NCI-H2196 treated with DMSO at 0.1 percent for 48 hours (cell line): Measurements from ENCODE around the gene CEACAM21.
A peak's percentile ranks its signal among the peaks of the same experiment; 100 is the strongest.
"Not testable (repeated sequence)": the region's sequence is repeated elsewhere in the genome, so short reads cannot be mapped to it uniquely, and the experiment has no call there.

ENCODE experiments used
- DNase-seq: peaks from one replicate; lab custom pipeline; 2025; ENCODE audit not compliant: unreplicated experiment; lab: John Stamatoyannopoulos, UW

CEACAM21 gene

GRCh38 chr19:41548954-41549688 lies 26.8 kb upstream of the CEACAM21 start:
- DNase-seq, result no peak

GRCh38 chr19:41549884-41550283 lies 26.1 kb upstream of the CEACAM21 start:
- no peak for DNase-seq

GRCh38 chr19:41551212-41551610 lies 24.8 kb upstream of the CEACAM21 start:
- DNase-seq, result no peak

GRCh38 chr19:41551711-41552110 lies 24.3 kb upstream of the CEACAM21 start:
- no peak for DNase-seq

- no peak for DNase-seq
Observed at GRCh38 chr19:41552558-41552957, 23.4 kb upstream of the CEACAM21 start.

GRCh38 chr19:41553804-41554203 lies 22.2 kb upstream of the CEACAM21 start:
- DNase-seq, result no peak

GRCh38 chr19:41554907-41555306 lies 21.1 kb upstream of the CEACAM21 start:
- DNase-seq, result no peak

- DNase-seq, result no peak
Observed at GRCh38 chr19:41555748-41556147, 20.2 kb upstream of the CEACAM21 start.

- no peak for DNase-seq
Observed at GRCh38 chr19:41563854-41564514, 12.0 kb upstream of the CEACAM21 start.

- DNase-seq, result no peak
Observed at GRCh38 chr19:41564515-41565378, 11.2 kb upstream of the CEACAM21 start.

GRCh38 chr19:41565379-41565720 lies 10.6 kb upstream of the CEACAM21 start:
- no peak for DNase-seq

- no peak for DNase-seq
Observed at GRCh38 chr19:41566001-41566400, 10.0 kb upstream of the CEACAM21 start.

GRCh38 chr19:41569481-41570150 lies 6.3 kb upstream of the CEACAM21 start:
- DNase-seq, result no peak

GRCh38 chr19:41570179-41570578 lies 5.8 kb upstream of the CEACAM21 start:
- DNase-seq, result no peak

- DNase-seq, result peak; percentile 45
Observed at GRCh38 chr19:41570639-41571112, 5.3 kb upstream of the CEACAM21 start.

- no peak for DNase-seq
Observed at GRCh38 chr19:41577144-41577830, 1.3 kb downstream of the CEACAM21 start.

- DNase-seq, result no peak
Observed at GRCh38 chr19:41577833-41578232, 1.9 kb downstream of the CEACAM21 start.

- DNase-seq, result no peak
Observed at GRCh38 chr19:41578886-41579285, 2.9 kb downstream of the CEACAM21 start.

GRCh38 chr19:41581068-41581467 lies 5.1 kb downstream of the CEACAM21 start:
- not testable (repeated sequence) for DNase-seq

GRCh38 chr19:41582577-41583182 lies 6.7 kb downstream of the CEACAM21 start:
- not testable (repeated sequence) for DNase-seq
